Peyer's patch (tissue), 4 donors: ENCODE data around the gene FOXA3. TPM values are rescaled to one million over a fixed set of nuclear protein-coding genes. Genes with fewer than 3 reads are reported as not detected.

Experiments used
- DNase-seq, 3 donors: peaks; one replicate each; pipeline ENCODE4 v3.0.0-alpha.2; 2017 to 2019
- H3K27ac ChIP-seq, 4 donors: fragments of 200-600 bp; sonication (generic); one replicate each; pipeline ENCODE4 v1.5.1; 2016 to 2019
- H3K27me3 ChIP-seq, 2 donors: fragments of 200-600 bp; sonication (generic); one replicate each; pipeline ENCODE4 v1.5.1; 2019
- H3K36me3 ChIP-seq, 3 donors: fragments of 200-600 bp; sonication (generic); one replicate each; pipeline ENCODE4 v1.5.1; 2016 to 2019
- H3K4me1 ChIP-seq, 4 donors: fragments of 200-600 bp; sonication (generic); one replicate each; pipeline ENCODE4 v1.5.1; 2016 to 2019
- H3K4me3 ChIP-seq, 4 donors: fragments of 200-600 bp; sonication (generic); 1 replicate in 3 of 4; 2 replicates in 1 of 4; pipeline ENCODE4 v1.5.1; 2016 to 2019; ENCODE audit warnings: mild to moderate bottlenecking in 1 of 4
- H3K9me3 ChIP-seq, 4 donors: fragments of 200-600 bp; sonication (generic); one replicate each; pipeline ENCODE4 v1.5.1; 2016 to 2019; ENCODE audit warnings: mild to moderate bottlenecking in 1 of 4
- CTCF ChIP-seq, 6 experiments: fragments of 450-650 bp in 4 of 6; fragments of 200-600 bp in 2 of 6; sonication (generic) in 1 of 6; IDR thresholded peaks; one replicate each; pipeline ENCODE4 v1.5.1; 2017 to 2019; ENCODE audit warnings: antibody characterized with exemption in 6 of 6, mild to moderate bottlenecking in 3 of 6, moderate library complexity in 1 of 6
- POLR2A ChIP-seq, 2 donors: fragments of 450-650 bp; IDR thresholded peaks; one replicate each; pipeline ENCODE4 v1.5.1; 2017; ENCODE audit warnings: antibody characterized with exemption in 2 of 2, mild to moderate bottlenecking in 2 of 2, moderate library complexity in 2 of 2
- total RNA-seq, 4 donors: library from RNA; depleted of rRNA; stranded (reverse); fragments of >200 nt; gene quantifications; one replicate each; pipeline ENCODE4 v1.1.0, GENCODE V29; 2016

The FOXA3 gene
- total RNA-seq, 4 donors from 2014 or later = 9.1 to 17.0 (median 10.6) TPM

GRCh38 chr19:45902651-45903625 lies 38.8 kb downstream of the FOXA3 start:
- Histone ChIP-seq H3K9me3 (no peaks in the 10 kb centered on the region), H3K4me3 (peak overlapping the region; percentile 51 to 79 (median 66)), H3K36me3 (peaks cover 0 to 17% (median 0%) of the 10 kb centered on the region in 3 donors), H3K27me3 (no peaks in the 10 kb centered on the region), H3K4me1 (peaks cover 0 to 17% (median 8%) of the 10 kb centered on the region in 4 donors), H3K27ac (peak overlapping the region; percentile 67 to 84 (median 80))
- TF ChIP-seq CTCF (IDR thresholded peaks at IDR 0.05) (peak in 2 of 6 experiments; percentile 1 to 11), POLR2A (IDR thresholded peaks at IDR 0.05) (peak; percentile 54 to 63)
- DNase-seq = peak; percentile 94 to 99 (median 99)

GRCh38 chr19:45905011-45905410 lies 40.9 kb downstream of the FOXA3 start:
- no peaks in the 10 kb centered on the region for H3K36me3 ChIP-seq
- no peak overlapping the region for H3K27ac ChIP-seq
- H3K9me3 ChIP-seq = no peaks in the 10 kb centered on the region
- no peak for DNase-seq
- no peak for TF ChIP-seq CTCF (IDR thresholded peaks at IDR 0.05)
- TF ChIP-seq POLR2A (IDR thresholded peaks at IDR 0.05) = no peak
- H3K4me1 ChIP-seq = peaks cover 0 to 17% (median 8%) of the 10 kb centered on the region in 4 donors
- no peaks in the 10 kb centered on the region for H3K27me3 ChIP-seq
- no peak overlapping the region for H3K4me3 ChIP-seq

- DNase-seq = no peak
- Histone ChIP-seq H3K4me1 (peaks cover 0 to 12% (median 6%) of the 10 kb centered on the region in 4 donors), H3K27ac (no peak overlapping the region), H3K36me3 (no peaks in the 10 kb centered on the region), H3K4me3 (no peak overlapping the region), H3K9me3 (no peaks in the 10 kb centered on the region), H3K27me3 (no peaks in the 10 kb centered on the region)
- TF ChIP-seq CTCF (IDR thresholded peaks at IDR 0.05) (no peak), POLR2A (IDR thresholded peaks at IDR 0.05) (no peak)
Observed at GRCh38 chr19:45906221-45906620, 42.1 kb downstream of the FOXA3 start.

GRCh38 chr19:45908956-45909355 lies 44.8 kb downstream of the FOXA3 start:
- Histone ChIP-seq H3K27me3 (no peaks in the 10 kb centered on the region), H3K9me3 (no peaks in the 10 kb centered on the region), H3K36me3 (no peaks in the 10 kb centered on the region), H3K4me3 (no peak overlapping the region), H3K4me1 (no peaks in the 10 kb centered on the region), H3K27ac (no peak overlapping the region)
- no peak for DNase-seq
- TF ChIP-seq CTCF (IDR thresholded peaks at IDR 0.05) (no peak), POLR2A (IDR thresholded peaks at IDR 0.05) (no peak)

- H3K27ac ChIP-seq = no peak overlapping the region
- H3K36me3 ChIP-seq = no peaks in the 10 kb centered on the region
- TF ChIP-seq POLR2A (IDR thresholded peaks at IDR 0.05) (no peak), CTCF (IDR thresholded peaks at IDR 0.05) (no peak)
- no peak overlapping the region for H3K4me3 ChIP-seq
- DNase-seq = no peak
- no peaks in the 10 kb centered on the region for H3K4me1 ChIP-seq
- H3K9me3 ChIP-seq = no peaks in the 10 kb centered on the region
- H3K27me3 ChIP-seq = no peaks in the 10 kb centered on the region
Observed at GRCh38 chr19:45911291-45911690, 47.2 kb downstream of the FOXA3 start.
